Fibroblast of peridontal ligament (primary cell): ENCODE measurements around the gene TNNT1.

Experiments
- DNase-seq: peaks from one replicate; pipeline ENCODE4 v3.0.0-alpha.2; 2010; ENCODE audit errors: extremely low read depth

The TNNT1 gene

DNA sequence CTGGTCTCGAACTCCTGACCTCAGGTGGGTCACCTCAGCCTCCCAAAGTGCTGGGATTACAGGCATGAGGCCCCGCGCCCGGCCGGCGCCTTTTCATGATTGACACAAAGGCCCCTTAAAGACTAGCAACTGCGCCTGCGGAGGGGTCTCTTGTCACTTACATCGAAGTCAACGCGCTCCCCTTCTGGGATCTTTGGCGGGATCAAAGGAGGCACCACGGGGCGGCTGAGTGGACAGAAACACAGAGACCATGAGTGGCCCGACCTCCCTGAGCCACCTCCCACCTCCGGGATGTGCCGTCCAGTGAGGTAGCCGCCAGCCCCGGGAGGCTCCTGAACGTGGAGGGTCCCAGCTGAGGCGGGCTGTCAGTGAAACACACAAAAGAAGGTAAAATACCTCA, 7.3 kb downstream of the TNNT1 start:
- DNase-seq, result no peak

GRCh38 chr19:55137915-55138314, 11.1 kb downstream of the TNNT1 start:
- no peak for DNase-seq

DNA sequence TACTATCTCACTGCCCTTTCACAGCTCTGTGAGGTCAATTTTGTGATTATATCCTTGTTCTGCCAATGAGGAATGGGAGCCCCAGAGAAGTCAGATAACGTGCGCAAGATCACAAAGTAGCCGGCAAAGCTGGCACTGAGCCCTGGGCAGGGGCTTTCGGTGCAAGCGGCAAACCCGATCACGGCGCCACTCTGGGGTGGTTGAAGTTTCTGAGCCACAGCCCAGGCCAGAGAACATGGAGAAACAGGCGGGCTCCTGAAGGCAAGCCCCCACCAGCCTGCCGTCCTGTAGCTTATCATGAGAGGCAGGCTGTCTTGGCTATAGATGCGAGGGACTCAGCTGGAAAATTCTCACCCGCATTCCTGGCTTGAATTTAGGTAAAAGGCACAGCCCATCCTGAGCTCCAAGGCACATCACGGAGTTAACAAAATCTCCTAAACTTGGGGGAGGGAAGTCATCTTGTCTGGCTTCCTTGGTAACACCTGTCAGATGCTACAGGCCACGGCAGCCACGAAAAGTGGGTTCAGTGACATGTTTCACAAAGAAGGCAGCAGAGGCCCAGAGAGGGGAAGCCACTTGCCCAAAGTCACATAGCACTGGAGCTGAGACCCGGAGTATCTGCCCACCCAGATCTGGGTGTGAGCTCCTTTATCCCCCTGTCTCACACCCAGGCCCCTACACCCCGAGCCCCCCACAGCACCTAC, 12.5 kb downstream of the TNNT1 start:
- no peak for DNase-seq

DNA sequence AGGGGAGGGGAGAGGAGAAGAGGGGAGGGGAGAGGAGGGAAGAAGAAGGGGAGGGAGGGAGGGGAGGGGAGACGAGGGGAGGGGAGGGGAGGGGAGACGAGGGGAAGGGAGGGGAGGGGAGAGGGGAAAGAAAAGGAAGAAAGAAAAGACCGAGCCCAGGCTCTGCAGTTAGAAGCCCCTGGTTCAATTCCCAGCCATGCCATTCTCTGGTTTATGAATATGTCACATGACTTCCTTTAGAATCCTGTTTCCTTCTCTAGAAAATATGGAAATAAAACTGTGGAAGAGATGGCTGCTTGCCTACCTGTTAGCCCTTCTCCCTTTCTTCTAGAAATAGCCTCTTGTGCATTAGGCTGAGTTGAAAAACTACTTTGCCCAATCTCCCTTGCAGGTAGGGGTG, 14.3 kb downstream of the TNNT1 start:
- no peak for DNase-seq

DNA sequence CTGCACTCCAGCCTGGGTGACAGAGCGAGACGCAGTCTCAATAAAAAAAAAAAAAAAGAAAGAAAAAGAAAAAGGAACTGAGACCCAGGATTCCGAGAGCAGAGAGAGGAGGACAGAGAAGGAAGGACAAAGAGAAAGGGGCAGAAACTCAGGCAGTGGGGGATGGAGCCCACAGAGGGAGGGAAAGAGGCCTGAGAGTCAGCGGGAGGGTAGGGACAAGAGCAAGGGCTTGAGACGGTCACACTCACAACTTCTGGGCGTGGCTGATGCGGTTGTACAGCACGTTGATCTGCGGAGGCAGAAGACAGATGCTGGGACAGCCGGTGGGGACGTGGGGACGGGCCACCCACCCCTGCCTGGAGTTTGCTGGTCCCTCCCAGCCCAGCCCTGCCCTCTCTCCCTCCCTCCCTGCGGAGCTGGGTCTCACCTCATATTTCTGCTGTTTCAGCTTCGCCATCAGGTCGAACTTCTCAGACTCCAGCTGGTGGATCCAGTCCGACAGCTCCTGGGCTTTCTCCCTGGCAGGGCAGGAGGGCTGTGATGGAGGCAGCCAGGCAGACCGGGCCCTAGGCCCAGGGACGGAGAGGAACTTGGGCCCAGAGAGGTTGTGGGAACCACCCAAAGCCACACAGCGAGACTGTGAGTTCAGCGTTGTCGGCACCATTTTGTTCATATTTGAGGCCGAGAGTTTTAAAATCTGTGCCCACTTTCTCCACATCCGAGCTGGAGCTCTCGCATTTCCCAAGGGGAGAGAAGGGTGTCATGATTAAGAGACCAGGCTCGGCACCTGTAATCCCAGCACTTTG, 15.2 kb downstream of the TNNT1 start:
- DNase-seq, result no peak

DNA sequence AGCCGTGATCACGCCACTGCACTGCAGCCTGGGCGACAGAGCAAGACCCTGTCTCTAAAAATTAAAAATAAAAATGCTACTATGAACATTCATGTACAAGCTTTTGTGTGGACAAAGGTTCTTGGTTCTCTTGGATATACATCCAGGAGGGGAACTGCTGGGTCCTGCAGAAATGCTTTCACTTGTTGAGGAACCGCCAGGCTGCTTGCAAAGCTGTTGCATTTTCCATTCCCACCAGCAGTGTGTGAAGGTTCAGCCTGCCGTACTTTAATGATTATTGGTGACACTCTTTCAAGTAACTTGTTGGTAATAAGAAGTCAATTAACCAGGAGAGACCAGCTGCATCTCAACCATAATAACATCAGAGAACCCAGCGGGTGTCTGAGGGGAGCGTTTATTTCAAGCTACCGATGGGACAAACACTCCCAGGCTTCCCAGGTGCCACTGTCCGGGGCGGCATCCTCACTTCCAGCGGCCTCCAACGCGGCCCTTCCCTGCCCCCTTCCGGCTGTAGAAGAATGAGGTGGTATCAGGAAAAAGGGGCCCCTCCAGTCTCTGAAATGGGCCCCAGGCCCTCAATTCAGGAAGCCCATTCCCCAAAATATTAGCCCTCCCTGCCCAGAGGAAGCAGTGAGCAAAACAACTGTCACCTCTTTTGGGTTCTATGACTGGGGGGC, 16.4 kb downstream of the TNNT1 start:
- DNase-seq, result no peak

DNA sequence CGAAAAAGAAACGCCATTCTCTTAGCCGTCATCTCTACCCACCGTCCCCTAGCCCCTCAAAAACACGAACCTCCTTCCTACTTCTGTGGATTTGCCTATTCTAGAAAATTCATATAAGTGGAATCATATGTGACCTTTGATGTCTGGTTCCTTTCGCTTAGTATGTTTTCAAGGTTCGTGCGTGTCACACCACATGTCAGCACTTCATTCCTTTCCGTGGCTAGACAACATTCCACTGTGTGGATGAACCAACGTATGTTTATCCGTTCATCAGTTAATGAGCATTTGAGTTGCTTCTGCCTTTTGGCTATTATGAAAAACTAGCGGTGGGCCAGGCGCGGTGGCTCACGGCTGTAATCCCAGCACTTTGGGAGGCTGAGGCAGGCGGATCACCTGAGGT, 17.6 kb downstream of the TNNT1 start:
- DNase-seq, result peak; percentile 56

DNA sequence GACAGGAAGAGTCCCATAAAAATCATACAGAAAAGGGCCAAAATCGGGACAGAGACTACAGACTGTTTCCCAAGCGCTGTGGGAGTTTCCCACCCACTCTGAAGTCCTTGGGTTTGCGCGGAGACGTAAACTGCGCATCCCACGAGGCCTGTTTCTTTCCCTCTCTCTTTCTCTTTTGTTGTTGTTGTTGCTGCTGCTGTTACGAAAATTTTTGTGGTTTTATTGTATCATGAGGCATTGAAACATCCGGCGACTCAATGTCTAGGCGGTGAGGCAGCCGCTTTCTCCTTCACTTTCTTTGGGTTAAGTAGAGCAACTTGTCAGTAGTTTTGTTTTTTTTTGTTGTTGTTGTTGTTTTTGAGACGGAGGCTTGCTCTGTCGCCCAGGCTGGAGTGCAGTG, 30.0 kb downstream of the TNNT1 start:
- DNase-seq, result no peak

GRCh38 chr19:55118401-55118991, 30.5 kb downstream of the TNNT1 start:
- peak; percentile 35 for DNase-seq

DNA sequence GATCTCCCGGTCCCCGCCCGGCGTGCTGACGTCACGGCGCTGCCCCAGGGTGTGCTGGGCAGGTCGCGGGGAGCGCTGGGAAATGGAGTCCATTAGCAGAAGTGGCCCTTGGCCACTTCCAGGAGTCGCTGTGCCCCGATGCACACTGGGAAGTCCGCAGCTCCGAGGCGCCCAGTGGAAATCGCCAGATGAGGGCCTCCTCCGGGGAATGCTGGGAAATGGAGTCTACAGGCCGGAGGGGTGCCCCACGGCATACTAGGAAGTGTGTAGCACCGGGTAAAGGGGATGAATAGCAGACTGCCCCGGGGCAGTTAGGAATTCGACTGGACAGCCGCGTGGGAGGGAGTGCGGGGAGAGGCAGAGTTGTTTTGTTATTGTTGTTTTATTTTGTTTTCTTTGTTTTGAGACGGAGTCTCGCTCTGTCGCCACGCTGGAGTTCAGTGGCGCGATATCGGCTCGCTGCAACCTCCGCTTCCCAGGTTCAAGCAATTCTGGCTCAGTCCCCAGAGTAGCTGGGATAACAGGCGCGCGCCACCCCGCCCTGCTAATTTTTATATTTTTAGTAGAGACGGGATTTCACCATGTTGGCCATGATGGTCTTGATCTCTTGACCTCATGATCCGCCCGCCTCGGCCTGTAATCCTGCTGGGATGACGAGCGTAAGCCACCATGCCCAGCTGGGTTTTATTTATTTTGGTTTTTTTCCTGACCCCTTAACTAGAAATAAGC, 31.2 kb downstream of the TNNT1 start:
- peak; percentile 97 for DNase-seq

DNA sequence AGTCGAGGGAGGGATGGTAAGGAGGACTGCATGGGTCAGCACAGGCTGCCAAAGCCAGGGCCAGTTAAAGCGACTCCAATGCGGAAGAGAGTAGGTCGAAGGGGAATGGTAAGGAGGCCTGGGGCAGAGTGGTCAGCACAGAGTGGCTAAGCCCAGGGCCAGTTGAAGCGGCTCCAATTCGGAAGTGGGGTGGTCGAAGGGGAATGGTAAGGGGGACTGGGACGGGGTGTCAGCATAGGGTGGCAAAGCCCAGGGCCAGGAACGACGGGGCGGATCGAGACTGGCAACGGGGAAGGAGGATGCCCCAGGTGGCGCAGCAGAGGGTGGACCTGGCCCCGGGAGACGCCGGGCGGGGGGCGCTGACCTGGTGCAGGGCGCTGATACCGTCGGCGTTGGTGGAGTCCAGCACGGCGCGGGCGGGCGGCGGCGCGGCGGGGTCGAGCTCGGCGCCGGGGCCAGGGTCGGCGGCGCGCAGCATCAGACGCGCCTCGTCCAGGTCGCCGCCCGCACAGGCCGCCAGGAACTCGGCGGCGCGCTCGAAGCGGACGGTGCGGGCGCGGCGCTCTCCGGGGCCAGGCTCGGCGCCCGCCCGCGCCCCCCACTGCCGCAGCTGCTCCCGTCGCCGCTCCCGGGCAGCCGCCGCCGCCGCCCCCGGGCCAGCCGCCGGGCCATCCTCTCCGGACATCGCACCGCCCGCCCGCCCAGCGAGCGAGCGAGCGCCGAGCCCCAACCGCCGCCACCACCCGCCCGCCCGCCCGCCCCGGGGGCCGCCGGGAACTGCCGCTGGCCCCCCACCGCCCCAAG, 31.9 kb downstream of the TNNT1 start, which contains the start of gene PPP1R12C:
Gene PPP1R12C (minus strand): TSS at position 779 of the 804 bp plus-strand sequence. CDS start 94 bp downstream, at position 685.
- DNase-seq, result no peak

- DNase-seq, result peak; percentile 61
These were observed 32.7 kb downstream of the TNNT1 start for GRCh38 chr19:55116232-55116858.

DNA sequence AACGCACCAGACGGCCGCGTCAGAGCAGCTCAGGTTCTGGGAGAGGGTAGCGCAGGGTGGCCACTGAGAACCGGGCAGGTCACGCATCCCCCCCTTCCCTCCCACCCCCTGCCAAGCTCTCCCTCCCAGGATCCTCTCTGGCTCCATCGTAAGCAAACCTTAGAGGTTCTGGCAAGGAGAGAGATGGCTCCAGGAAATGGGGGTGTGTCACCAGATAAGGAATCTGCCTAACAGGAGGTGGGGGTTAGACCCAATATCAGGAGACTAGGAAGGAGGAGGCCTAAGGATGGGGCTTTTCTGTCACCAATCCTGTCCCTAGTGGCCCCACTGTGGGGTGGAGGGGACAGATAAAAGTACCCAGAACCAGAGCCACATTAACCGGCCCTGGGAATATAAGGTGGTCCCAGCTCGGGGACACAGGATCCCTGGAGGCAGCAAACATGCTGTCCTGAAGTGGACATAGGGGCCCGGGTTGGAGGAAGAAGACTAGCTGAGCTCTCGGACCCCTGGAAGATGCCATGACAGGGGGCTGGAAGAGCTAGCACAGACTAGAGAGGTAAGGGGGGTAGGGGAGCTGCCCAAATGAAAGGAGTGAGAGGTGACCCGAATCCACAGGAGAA, 33.5 kb downstream of the TNNT1 start:
- DNase-seq, result no peak

GRCh38 chr19:55114566-55115145, 34.4 kb downstream of the TNNT1 start:
- DNase-seq, result no peak

GRCh38 chr19:55113570-55114039, 35.4 kb downstream of the TNNT1 start:
- DNase-seq, result peak; percentile 92

- no peak for DNase-seq
These were observed 36.0 kb downstream of the TNNT1 start for GRCh38 chr19:55112777-55113569.

GRCh38 chr19:55112246-55112776, 36.7 kb downstream of the TNNT1 start:
- DNase-seq, result no peak

DNA sequence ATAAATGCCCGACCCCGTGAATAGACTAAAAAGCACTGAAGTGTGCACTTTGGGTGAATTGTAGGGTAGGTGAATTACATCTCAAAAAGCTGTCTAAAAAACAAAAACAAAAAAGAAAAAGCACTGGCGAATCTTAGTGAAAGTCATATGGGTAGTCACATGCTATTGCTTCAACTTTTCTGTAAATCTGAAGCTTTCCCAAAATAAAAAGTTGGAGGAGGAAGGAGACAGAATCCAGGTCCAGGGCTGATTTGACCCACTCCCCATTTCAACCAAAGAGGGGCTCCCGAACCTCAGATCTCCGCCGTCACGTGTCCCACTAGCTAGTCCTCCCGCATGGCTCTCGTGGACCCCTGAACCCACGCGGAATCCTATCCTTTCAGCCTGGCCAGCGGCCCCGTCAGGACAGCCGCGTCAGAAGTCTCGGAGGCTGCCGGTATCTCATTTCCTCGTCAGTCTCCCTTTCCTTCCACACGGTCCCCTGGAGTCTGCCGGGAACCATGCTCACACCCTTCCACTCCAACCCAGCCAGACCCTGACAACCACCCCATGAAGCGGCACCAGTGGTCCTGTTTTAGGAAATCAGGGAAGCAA, 37.7 kb downstream of the TNNT1 start:
- no peak for DNase-seq
